Activated CD4-positive, alpha-beta T cell treated with anti-CD3 and anti-CD28 coated beads for 48 hours (primary cell): Measurements from ENCODE around the gene TPRA1.
A peak's percentile ranks its signal among the peaks of the same experiment; 100 is the strongest.
"Not testable (repeated sequence)": the region's sequence is repeated elsewhere in the genome, so short reads cannot be mapped to it uniquely, and the experiment has no call there.

Experiments
- DNase-seq: peaks from one replicate; pipeline ENCODE4 v3.0.0-alpha.2; 2020

The TPRA1 gene

GRCh38 chr3:127615631-127616305 is 25.2 kb upstream of the TPRA1 start:
- DNase-seq: no peak

- DNase-seq: no peak
These were observed 24.5 kb upstream of the TPRA1 start for GRCh38 chr3:127614928-127615589.

GRCh38 chr3:127613406-127613805 is 22.9 kb upstream of the TPRA1 start:
- DNase-seq: no peak

GRCh38 chr3:127612966-127613365 is 22.4 kb upstream of the TPRA1 start:
- no peak for DNase-seq

GRCh38 chr3:127611251-127611650 is 20.7 kb upstream of the TPRA1 start:
- no peak for DNase-seq

GRCh38 chr3:127610105-127610504 is 19.6 kb upstream of the TPRA1 start:
- DNase-seq: no peak

GRCh38 chr3:127608362-127608718 is 17.8 kb upstream of the TPRA1 start:
- no peak for DNase-seq

GRCh38 chr3:127607675-127608361 is 17.3 kb upstream of the TPRA1 start:
- DNase-seq: no peak

GRCh38 chr3:127606981-127607595 is 16.6 kb upstream of the TPRA1 start:
- no peak for DNase-seq

GRCh38 chr3:127606086-127606805 is 15.7 kb upstream of the TPRA1 start:
- DNase-seq: no peak

GRCh38 chr3:127605547-127605946 is 15.0 kb upstream of the TPRA1 start:
- DNase-seq: not testable (repeated sequence)

- no peak for DNase-seq
These were observed 14.1 kb upstream of the TPRA1 start for GRCh38 chr3:127604546-127605165.

- DNase-seq: no peak
These were observed 13.5 kb upstream of the TPRA1 start for GRCh38 chr3:127604035-127604434.

- no peak for DNase-seq
These were observed 10.4 kb upstream of the TPRA1 start for GRCh38 chr3:127600749-127601456.

- DNase-seq: no peak
These were observed 8.5 kb upstream of the TPRA1 start for GRCh38 chr3:127598841-127599570.

GRCh38 chr3:127597020-127597771 is 6.7 kb upstream of the TPRA1 start:
- no peak for DNase-seq

GRCh38 chr3:127595303-127595702 is 4.8 kb upstream of the TPRA1 start:
- DNase-seq: no peak

- DNase-seq: no peak
These were observed 2.6 kb upstream of the TPRA1 start for GRCh38 chr3:127593178-127593577.

- peak; percentile 51 for DNase-seq
These were observed 296 bp downstream of the TPRA1 start for GRCh38 chr3:127590282-127590592.

- DNase-seq: peak; percentile 36
These were observed 792 bp downstream of the TPRA1 start for GRCh38 chr3:127589600-127590281.
